Measurements from ENCODE around the gene ROMO1. TPM values are rescaled to one million over a fixed set of nuclear protein-coding genes. Genes with fewer than 3 reads are reported as not detected.
"Not testable (repeated sequence)": the region's sequence is repeated elsewhere in the genome, so short reads cannot be mapped to it uniquely, and the experiment has no call there.

Gene ROMO1
- total RNA-seq, 1 donor from 2014 or later = 86.4 TPM

DNA sequence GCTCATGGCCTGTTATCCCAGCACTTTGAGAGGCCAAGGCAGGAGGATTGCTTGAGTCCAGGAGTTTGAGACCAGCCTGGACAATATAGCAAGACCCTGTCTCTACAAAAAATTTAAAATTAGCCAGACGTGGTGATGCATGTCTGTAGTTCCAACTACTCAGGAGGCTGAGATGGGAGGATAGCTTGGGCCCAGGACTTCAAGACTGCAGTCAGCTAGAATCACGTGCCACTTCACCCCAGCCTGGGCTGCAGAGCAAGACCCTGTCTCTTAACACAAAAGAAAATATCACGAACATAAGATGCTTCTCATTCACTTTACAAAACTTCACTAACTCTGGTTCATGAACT lies 45.3 kb downstream of the ROMO1 start:
- FAIRE-seq; DNase-seq (ENCODE audit: low spot score in 2 of 2): not testable (repeated sequence)

Other genes starting within 250 kb of the ROMO1 start
- 21.6 TPM for gene CEP250, start 243.8 kb upstream of the ROMO1 start, total RNA-seq
- gene C20orf173, start 169.8 kb upstream of the ROMO1 start, total RNA-seq = under 0.01 TPM
- gene ERGIC3, start 157.3 kb upstream of the ROMO1 start, total RNA-seq = 233 TPM
- 0.82 TPM for gene SPAG4, start 83.6 kb upstream of the ROMO1 start, total RNA-seq
- gene CPNE1, start 34.5 kb upstream of the ROMO1 start, total RNA-seq = 55.4 TPM
- gene RBM12, start 34.5 kb upstream of the ROMO1 start, total RNA-seq = 109 TPM
- 23.6 TPM for gene NFS1, start 53 bp upstream of the ROMO1 start, total RNA-seq
- 450 TPM for gene RBM39, start 42.9 kb downstream of the ROMO1 start, total RNA-seq
- 53.8 TPM for gene PHF20, start 72.6 kb downstream of the ROMO1 start, total RNA-seq